ENCODE measurements around the gene SLC46A1.

- no peak for TF ChIP-seq CTCF (IDR thresholded peaks at IDR 0.05)
- TF ChIP-seq POLR2A (IDR thresholded peaks at IDR 0.05): no peak
Observed at GRCh38 chr17:28395968-28396367, 10.0 kb downstream of the SLC46A1 start.

Data from heart left ventricle (tissue), 13 donors.